Motor neuron (in vitro differentiated cells): ENCODE data around the gene NUB1. TPM values are rescaled to one million over a fixed set of nuclear protein-coding genes. Genes with fewer than 3 reads are reported as not detected.
A peak's percentile ranks its signal among the peaks of the same experiment; 100 is the strongest.

Source experiments
- ATAC-seq, 8 experiments: fragments of 200-7000 bp; cut with Tn5 transposase; replicated peaks in 6 of 8; 2 replicates each; pipeline ENCODE4 v1.8.0; 2021; ENCODE audit warnings: mild to moderate bottlenecking in 8 of 8, moderate library complexity in 8 of 8
- H3K27ac ChIP-seq, 2 donors: fragments of 250-450 bp; sonication (Bioruptor Pico); 2 replicates each; pipeline ENCODE4 v1.9.0; 2021; ENCODE audit warnings: antibody characterized with exemption in 2 of 2, mild to moderate bottlenecking in 2 of 2, moderate library complexity in 1 of 2
- H3K4me1 ChIP-seq, 2 donors: fragments of 250-450 bp; sonication (Bioruptor Pico); replicated peaks in 1 of 2; 2 replicates each; pipeline ENCODE4 v1.6.1; 2021; ENCODE audit warnings: antibody characterized with exemption in 2 of 2, mild to moderate bottlenecking in 2 of 2, moderate library complexity in 1 of 2
- H3K4me3 ChIP-seq, 5 donors: fragments of 250-450 bp; sonication (Bioruptor Pico); 2 replicates each; pipeline ENCODE4 v1.9.0; 2021; ENCODE audit warnings: antibody characterized with exemption in 5 of 5, mild to moderate bottlenecking in 5 of 5, moderate library complexity in 4 of 5
- WGBS, 10 experiments: fragments of 450-650 bp; shearing (Covaris generic); methylation state at CpG; one replicate each; pipeline ENCODE4 v1.0.0; 2022; 5-methylcytosine and 5-hydroxymethylcytosine counted together
- in situ Hi-C, 9 experiments: fragments of 400-800 bp; cut with MboI; loops; one replicate each; pipeline ENCODE4 v1.15.0; 2021; ENCODE audit warnings: low sequenced_read_pairs in 9 of 9, low pct_unique_long_range_greater_than_20kb in 2 of 9; ENCODE audit not compliant: unreplicated experiment in 9 of 9
- total RNA-seq, 8 experiments: library from RNA; unstranded; fragments of 300-600 nt; gene quantifications; 2 replicates each; pipeline versions ENCODE4 v1.2.3 to v1.2.4, GENCODE V29; 2022

The NUB1 gene
- total RNA-seq, 8 experiments from 2014 or later = 37.3 to 94.9 (median 53.2) TPM

DNA sequence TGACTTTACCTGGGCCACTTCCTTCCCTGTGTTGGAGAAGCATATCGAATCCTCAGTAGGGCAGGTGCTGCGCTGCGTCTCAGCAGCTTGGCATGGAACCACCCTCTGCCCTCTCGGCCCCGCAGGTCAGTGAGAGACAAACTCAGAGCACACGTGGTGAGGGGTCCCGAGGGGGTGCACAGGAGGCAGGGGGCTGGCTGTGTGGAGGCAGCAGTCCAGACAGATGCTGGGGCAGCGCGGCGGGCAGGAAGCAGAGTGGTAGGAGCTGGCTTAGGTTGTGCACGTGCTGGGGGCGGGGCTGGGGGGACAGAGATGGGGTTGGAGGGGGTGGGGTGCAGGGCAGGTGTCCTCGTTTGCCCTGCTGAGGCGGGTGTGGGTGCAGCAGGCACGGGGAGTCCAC, 33.1 kb downstream of the NUB1 start:
- no peak for ATAC-seq
- WGBS, 10 experiments = 70 to 100% (median 97%) methylated on average over 1 to 5 of the region's 15 CpGs; no CpG with 5 or more reads in 6 of the 10 experiments
- no peak overlapping the region for H3K27ac ChIP-seq
- H3K4me1 ChIP-seq = peaks cover 0 to 7% of the 10 kb centered on the region in 2 donors
- in situ Hi-C loops = loop anchor here in 2 of 9 experiments (10.0 to 25.0 kb wide), 2 partner anchors 70 to 388 kb away; partner anchors contain the start of gene CRYGN (in 1 of the 2)
- H3K4me3 ChIP-seq = no peak overlapping the region

DNA sequence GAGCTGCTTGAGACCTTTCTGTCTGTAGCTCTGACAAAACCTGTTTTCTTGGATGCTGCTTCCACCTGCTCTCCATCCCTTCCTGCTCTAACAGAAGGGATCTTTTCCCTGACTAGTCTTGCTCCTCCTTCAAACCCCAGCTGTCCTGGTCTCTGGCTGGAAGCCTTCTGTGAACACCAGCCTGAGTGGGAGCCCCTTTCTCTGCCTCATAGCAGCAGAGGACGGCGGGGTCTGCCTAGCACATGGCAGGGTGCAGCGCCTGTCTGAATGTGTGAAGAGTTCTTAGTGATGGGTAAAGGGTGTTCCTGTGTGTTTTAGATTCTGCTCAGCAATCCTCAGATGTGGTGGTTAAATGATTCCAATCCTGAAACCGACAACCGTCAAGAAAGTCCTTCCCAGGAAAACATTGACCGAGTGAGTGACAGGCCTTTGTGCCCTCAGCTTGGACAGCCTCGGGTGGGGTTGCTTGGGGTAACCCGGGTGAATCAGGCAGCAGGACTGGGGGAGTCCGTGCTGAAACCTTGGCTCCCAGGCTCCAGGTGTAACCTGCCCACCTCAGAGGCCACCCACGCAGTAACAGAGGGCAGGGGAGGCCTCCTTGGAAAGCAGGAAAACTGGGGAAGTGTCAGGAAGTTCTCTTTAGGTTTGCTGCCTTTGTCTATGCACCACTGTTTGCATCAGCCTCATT, 34.1 kb downstream of the NUB1 start:
- in situ Hi-C loops = loop anchor here in 1 of 9 experiments (10.0 kb wide), 1 partner anchor 69 kb away; the partner anchor contains the start of gene CRYGN
- Histone ChIP-seq H3K4me1 (peaks cover 0 to 7% of the 10 kb centered on the region in 2 donors), H3K27ac (peak overlapping the region in 1 of 2 donors; percentile 44), H3K4me3 (no peak overlapping the region)
- 64 to 90% (median 80%) methylated on average over 1 to 6 of the region's 10 CpGs; no CpG with 5 or more reads in 4 of the 10 experiments for WGBS, 10 experiments
- ATAC-seq = no peak

DNA sequence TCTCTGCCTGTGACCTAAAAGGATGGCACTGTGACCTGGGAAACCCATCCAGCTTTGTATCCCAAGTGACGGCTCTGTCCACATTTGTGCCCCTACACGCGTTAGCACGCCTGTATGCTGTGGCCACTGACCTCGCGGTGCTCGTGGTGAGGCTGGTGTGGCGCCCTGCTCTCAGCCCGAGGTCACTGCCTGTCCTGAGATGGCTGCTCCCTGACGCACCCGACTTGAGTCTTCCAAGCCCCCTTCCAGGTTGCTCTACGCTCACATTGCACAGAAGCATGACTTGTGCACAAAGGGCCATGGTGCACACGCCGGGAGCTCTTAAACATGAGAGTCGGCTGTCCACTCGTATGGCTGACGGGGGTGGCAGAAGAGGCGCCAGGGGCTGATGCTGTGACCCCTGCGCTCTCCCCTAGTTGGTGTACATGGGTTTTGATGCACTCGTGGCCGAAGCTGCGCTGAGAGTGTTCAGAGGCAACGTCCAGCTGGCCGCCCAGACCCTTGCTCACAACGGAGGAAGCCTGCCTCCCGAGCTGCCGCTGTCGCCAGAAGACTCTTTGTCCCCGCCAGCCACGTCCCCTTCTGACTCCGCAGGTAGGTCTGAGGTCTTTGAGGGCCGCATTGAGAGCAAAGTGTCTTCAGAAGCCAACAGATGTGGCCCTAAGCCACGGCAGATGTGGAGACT, 34.7 kb downstream of the NUB1 start:
- 92 to 100% (median 96%) methylated on average over 1 to 16 of the region's 33 CpGs; no CpG with 5 or more reads in 5 of the 10 experiments for WGBS, 10 experiments
- no peak for ATAC-seq
- in situ Hi-C loops = loop anchor here in 1 of 9 experiments (10.0 kb wide), 1 partner anchor 68 kb away; the partner anchor contains the start of gene CRYGN

DNA sequence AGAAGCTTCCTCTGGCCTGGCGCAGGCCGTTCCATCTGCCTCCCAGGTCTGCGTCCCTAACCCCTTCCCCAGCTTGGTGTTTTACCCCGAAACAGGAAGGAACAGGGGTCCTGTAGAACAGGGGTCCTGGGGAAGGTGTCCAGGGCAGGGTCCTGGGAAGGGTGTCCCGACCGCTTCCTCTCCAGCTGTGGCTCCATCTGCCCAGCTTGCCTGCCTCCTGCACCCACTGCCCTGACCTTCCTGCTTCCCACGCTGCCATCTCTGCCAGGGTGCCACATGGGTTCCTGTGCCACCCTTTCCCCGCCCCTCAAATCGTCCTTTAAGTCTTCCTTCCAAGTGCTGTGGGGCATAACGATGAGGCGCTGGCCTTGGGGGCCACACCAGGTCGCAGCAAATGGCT, 35.8 kb downstream of the NUB1 start:
- H3K27ac ChIP-seq = no peak overlapping the region
- WGBS, 10 experiments = 65 to 100% (median 90%) methylated on average over 2 to 9 of the region's 12 CpGs; no CpG with 5 or more reads in 1 of the 10 experiments
- in situ Hi-C loops = loop anchor here in 1 of 9 experiments (10.0 kb wide), 1 partner anchor 67 kb away; the partner anchor contains the start of gene CRYGN
- H3K4me3 ChIP-seq = no peak overlapping the region
- no peak for ATAC-seq
- H3K4me1 ChIP-seq = peaks cover 0 to 6% of the 10 kb centered on the region in 2 donors

More for the DNA sequence above, 34.7 kb downstream of the NUB1 start:
- Histone ChIP-seq H3K4me3 (no peak overlapping the region), H3K4me1 (peaks cover 0 to 7% of the 10 kb centered on the region in 2 donors), H3K27ac (no peak overlapping the region)

DNA sequence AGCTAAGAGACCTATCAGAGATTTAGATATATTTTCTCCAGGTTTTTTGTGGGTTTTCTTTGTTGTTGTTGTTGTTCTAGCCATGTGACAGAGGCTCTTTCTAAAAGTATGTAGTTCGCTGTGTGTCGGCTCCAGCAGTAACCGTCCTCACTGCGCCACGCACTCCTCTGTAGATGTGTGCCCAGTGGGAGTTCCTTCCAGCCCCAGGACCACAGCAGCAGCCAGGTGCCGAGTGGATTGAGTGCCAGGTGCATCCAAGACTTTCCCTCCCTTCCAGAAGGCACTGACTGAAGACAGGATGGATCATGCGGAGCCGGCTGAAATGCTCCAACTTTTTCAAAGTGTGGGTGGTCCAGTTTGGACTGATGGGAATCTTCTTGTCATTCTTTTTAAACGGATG, 36.4 kb downstream of the NUB1 start:
- no peak overlapping the region for H3K27ac ChIP-seq
- H3K4me3 ChIP-seq = no peak overlapping the region
- WGBS, 10 experiments = 70 to 100% (median 93%) methylated on average over 1 to 7 of the region's 9 CpGs; no CpG with 5 or more reads in 3 of the 10 experiments
- in situ Hi-C loops = loop anchor here in 1 of 9 experiments (10.0 kb wide), 1 partner anchor 67 kb away; the partner anchor contains the start of gene CRYGN
- peaks cover 0 to under 1% of the 10 kb centered on the region in 2 donors for H3K4me1 ChIP-seq
- ATAC-seq = no peak

DNA sequence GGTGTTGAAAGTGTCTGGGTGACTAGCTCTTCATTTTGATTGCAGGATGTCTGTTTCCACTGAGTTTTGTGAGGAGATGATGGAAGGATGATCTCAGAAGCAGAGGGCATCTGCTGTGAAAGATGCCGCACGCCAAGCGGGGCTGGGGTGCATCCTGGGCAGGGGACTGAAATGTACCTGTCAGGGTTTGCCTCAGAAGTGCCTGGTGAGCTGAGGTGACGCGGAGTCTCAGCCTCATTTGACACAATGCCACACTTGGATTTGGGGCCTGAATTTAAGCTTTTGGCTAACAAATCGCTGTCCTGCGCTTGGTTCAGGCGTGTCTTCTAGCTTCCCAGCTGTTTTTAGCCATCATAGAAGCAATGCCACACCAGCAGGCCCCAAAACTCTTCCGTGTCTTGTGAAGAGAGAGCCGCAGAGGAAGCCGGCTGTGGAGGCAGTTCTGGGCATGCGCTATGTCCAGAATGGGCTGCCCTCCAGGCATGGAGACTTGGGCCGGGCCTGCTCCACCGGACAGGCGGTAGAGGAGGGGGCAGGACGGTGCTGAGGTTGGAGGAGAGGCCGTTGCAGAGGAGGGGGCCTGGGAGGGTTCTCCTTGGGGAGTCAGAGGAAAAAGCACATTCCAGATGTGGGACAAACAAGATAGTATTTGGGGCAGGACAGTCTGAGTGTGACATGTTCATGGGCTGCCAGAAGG, 37.0 kb downstream of the NUB1 start:
- H3K4me1 ChIP-seq = no peaks in the 10 kb centered on the region
- no peak overlapping the region for H3K27ac ChIP-seq
- in situ Hi-C loops = loop anchor here in 1 of 9 experiments (10.0 kb wide), 1 partner anchor 66 kb away; the partner anchor contains the start of gene CRYGN
- ATAC-seq = peak in 3 of 8 experiments; percentile 6 to 15 (median 12)
- 60 to 100% (median 99%) methylated on average over 1 to 8 of the region's 17 CpGs; no CpG with 5 or more reads in 4 of the 10 experiments for WGBS, 10 experiments
- H3K4me3 ChIP-seq = no peak overlapping the region

DNA sequence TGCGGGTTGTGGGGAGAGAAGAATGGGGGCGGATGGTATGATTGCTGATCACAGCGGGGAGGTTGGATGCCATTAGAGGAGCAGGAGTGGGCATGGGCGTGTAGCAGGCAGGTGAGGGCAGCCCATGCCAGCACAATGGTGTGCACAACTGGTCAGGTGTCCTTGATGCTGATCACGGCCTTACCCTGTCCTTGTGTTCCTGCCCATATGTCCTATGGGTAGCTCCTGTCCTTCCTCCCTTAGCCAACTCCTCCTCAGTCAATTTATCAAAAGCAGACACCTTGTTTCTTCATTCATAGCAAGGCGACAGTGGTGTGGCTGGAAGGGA, 37.5 kb downstream of the NUB1 start:
- 90 to 93% methylated on average over 2 to 3 of the region's 6 CpGs; no CpG with 5 or more reads in 8 of the 10 experiments for WGBS, 10 experiments
- H3K4me1 ChIP-seq = no peaks in the 10 kb centered on the region
- H3K27ac ChIP-seq = no peak overlapping the region
- ATAC-seq = peak in 3 of 8 experiments; percentile 12 to 23 (median 13)
- in situ Hi-C loops = loop anchor here in 1 of 9 experiments (10.0 kb wide), 1 partner anchor 66 kb away; the partner anchor contains the start of gene CRYGN
- no peak overlapping the region for H3K4me3 ChIP-seq

DNA sequence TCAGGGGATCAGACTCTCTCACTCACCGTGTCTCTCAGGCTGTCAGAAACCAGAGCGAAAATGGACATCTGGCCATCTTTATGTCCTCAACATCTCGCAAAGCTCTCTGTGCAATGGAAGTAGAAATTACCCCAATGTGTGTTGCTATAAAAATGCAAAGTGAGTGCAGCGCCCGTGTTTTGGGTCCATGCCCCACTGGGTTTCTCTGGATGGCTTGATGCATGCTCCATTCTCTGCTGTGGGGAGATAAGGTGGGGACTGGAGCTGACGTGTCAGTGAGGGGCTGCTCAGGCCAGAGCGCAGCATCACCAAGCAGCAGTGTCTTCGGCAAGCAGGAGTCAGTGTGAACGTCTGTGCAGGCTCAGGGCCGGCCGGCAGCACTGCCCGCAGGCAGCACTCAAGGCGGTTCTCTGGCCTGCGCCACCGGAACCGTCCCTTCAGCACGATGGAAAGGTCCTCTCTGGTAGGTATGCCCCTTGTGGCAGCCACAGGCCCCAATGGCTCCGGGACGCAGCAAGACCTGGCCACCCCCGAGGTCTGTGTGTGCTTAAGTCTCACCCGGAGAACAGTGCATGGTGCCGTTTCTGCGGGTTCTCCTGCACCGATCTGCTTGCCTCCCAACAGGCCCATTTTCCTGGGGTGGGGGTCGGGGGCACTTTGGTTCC, 38.1 kb downstream of the NUB1 start:
- in situ Hi-C loops = loop anchor here in 1 of 9 experiments (10.0 kb wide), 1 partner anchor 65 kb away; the partner anchor contains the start of gene CRYGN
- ATAC-seq = peak in 5 of 8 experiments; percentile 8 to 33 (median 13)
- H3K4me1 ChIP-seq = no peaks in the 10 kb centered on the region
- no peak overlapping the region for H3K4me3 ChIP-seq
- WGBS, 10 experiments = 84 to 100% (median 97%) methylated on average over 1 to 14 of the region's 25 CpGs; no CpG with 5 or more reads in 4 of the 10 experiments
- no peak overlapping the region for H3K27ac ChIP-seq

DNA sequence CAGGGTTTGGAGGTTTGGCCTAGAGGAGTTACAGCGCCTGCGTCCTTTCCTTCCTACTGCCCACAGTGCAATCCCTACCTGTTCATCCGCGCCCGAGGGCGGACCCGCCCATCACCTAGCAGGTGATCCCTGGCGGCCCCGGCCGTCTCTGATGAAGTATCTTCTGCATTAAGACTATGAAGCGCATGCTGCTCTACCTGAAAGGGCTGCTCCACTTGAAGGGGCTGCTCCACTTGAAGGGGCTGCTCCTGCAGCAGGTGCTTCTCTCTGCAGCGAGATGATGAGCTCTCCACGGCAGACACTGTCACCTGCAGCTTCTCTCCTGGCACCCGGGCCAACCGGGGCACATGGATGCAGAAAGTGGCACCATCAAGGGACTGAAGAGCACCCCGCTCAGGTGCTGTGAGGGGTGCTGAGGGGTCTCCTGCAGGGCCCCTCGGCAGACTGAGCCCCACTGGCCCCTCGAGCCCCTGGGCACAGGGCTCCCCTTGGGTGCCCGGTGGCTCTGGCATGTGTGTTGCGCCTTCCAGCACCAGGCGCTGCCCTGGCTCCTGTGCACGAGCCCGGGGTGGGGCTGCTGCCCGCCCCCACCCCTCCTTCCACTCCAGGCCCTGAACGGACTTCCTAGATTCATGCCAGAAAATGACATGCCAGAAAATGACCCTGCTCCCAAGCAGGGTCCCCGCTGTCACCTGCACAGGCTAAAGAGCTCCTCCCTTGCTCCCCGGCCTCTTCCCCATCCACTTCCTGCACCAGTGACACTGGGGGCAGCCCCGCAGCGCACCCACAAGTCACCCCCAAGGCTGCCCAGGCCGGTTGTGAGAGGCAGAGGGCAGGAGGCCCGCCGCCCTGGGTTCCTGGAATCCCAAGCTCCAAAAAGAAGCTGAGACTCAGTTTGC, 38.8 kb downstream of the NUB1 start:
- H3K27ac ChIP-seq = no peak overlapping the region
- in situ Hi-C loops = no loop called here
- no peak overlapping the region for H3K4me3 ChIP-seq
- no peaks in the 10 kb centered on the region for H3K4me1 ChIP-seq
- ATAC-seq = peak in 4 of 8 experiments; percentile 1 to 11 (median 8)
- 73 to 100% (median 100%) methylated on average over 1 to 5 of the region's 32 CpGs; no CpG with 5 or more reads in 5 of the 10 experiments for WGBS, 10 experiments

DNA sequence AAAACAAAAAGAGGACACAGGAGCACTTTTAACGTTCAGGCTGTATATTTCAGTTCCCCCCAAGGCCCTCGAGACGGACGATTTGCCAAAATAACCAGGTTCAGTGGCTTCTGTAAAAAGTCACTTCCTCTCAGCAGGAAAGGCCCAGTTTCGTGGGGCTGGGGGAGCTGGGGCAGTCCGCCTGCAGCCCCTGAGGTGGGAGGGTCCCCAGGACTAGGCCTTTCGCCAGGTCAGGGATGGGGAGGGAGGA, 39.4 kb downstream of the NUB1 start:
- Histone ChIP-seq H3K4me1 (no peaks in the 10 kb centered on the region), H3K4me3 (no peak overlapping the region), H3K27ac (no peak overlapping the region)
- 33 to 85% (median 45%) methylated on average over 1 to 6 of the region's 7 CpGs; no CpG with 5 or more reads in 6 of the 10 experiments for WGBS, 10 experiments
- ATAC-seq = no peak
- in situ Hi-C loops = no loop called here

DNA sequence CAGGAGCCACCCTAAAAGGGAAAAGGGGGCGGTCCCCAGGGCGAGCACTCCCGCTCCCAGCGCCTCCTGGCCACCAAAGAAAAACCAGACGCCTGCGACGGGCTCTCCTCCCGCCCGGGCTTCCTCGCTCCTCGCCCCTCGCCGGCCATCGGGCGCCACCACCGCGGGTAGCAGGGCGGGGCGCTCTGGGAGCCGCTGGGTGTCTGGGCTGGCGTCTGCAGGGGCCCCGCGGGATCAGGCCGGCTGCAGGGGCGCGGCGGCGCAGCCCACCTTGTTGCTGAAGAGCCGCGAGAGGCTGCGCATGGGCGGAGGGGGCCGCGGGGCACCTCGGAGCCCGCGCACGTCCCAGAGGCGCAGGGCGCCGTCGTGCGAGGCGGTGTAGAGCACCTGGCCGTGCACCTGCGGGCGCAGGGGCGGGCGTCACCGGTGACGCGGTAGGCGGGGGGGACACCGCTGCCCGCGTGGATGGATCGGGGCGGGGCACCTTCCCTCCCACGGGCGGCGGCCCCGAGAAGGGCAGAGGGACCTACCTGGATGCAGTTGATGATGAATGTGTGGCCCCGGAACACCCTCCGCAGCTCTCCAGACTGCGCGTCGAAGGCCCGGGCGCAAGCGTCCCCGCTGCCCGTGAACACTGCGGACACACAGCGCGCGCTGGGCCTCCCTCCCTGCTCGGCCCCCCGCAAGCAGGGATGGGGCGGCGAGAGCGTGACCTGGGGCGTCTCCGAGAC, 39.9 kb downstream of the NUB1 start:
- Histone ChIP-seq H3K4me1 (no peaks in the 10 kb centered on the region), H3K27ac (no peak overlapping the region), H3K4me3 (no peak overlapping the region)
- 6 to 62% methylated on average over 9 to 17 of the region's 83 CpGs; no CpG with 5 or more reads in 8 of the 10 experiments for WGBS, 10 experiments
- in situ Hi-C loops = no loop called here
- ATAC-seq = peak in 6 of 8 experiments; percentile 10 to 31 (median 22)
